SK-N-SH treated with all-trans-retinoic acid at 6 μM for 48 hours (cell line): Measurements from ENCODE around the gene DUSP2.

ENCODE experiments used
- ARNTL ChIP-seq: fragments of 450-650 bp; formaldehyde crosslinking; IDR thresholded peaks from 2 replicates; pipeline ENCODE4 v1.5.0; 2020; ENCODE audit warnings: low read depth, mild to moderate bottlenecking, moderate library complexity, borderline replicate concordance
- CREB5 ChIP-seq: fragments of 250-450 bp; sonication (Bioruptor Pico); IDR thresholded peaks from 2 replicates; pipeline ENCODE4 v1.5.1; 2020; ENCODE audit warnings: low read depth, mild to moderate bottlenecking, moderate library complexity
- CSDC2 ChIP-seq: fragments of 250-450 bp; sonication (Bioruptor Pico); IDR thresholded peaks from 2 replicates; pipeline ENCODE4 v1.5.0; 2020; ENCODE audit warnings: mild to moderate bottlenecking, moderate library complexity
- GLIS3 ChIP-seq: fragments of 250-450 bp; sonication (Bioruptor Pico); IDR thresholded peaks from 2 replicates; pipeline ENCODE4 v1.5.0; 2020; ENCODE audit warnings: mild to moderate bottlenecking, moderate library complexity
- TOX ChIP-seq: fragments of 250-450 bp; sonication (Bioruptor Pico); IDR thresholded peaks from 2 replicates; pipeline ENCODE4 v1.8.0; 2021; ENCODE audit warnings: mild to moderate bottlenecking, moderate library complexity, borderline replicate concordance
- ZFP3 ChIP-seq: fragments of 250-450 bp; sonication (Bioruptor Pico); IDR thresholded peaks from 2 replicates; pipeline ENCODE4 v1.5.0; 2020; ENCODE audit warnings: mild to moderate bottlenecking, moderate library complexity
- ZFP30 ChIP-seq: fragments of 450-650 bp; formaldehyde crosslinking; IDR thresholded peaks from 2 replicates; pipeline ENCODE4 v1.5.0; 2022; ENCODE audit warnings: mild to moderate bottlenecking, moderate library complexity
- TF ChIP-seq, protein P1 (sequence below): fragments of 250-450 bp; sonication (Bioruptor Pico); IDR thresholded peaks from 2 replicates; pipeline ENCODE4 v1.8.0; 2020; ENCODE audit warnings: mild to moderate bottlenecking, moderate library complexity, borderline replicate concordance
- TF ChIP-seq, protein P2 (sequence below): fragments of 250-450 bp; sonication (Bioruptor Pico); IDR thresholded peaks from 2 replicates; pipeline ENCODE4 v1.5.0; 2020; ENCODE audit warnings: mild to moderate bottlenecking, moderate library complexity

DNA sequence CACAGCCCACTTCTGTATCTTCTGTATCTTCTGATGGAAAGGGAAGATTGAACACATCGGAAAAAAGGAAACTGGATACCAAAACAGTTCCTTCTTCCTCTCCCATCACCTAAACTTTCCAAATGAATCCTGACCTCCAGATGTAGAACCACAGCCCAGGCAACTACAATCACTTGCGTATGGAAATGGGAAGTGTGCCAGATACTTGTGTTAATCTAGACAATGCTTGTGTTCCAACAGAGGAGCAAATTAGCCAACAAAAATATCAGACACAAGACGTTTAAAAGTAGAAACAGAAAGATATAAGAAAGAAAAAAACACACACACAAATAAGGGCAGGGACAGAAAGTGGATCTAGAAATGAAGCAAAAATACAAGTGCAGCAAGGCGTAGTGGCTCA is 31.4 kb upstream of the DUSP2 start:
- TF ChIP-seq ZFP3 (CRISPR knock-in tag) (no peak), ZFP30 (CRISPR knock-in tag) (no peak), CSDC2 (CRISPR knock-in tag) (no peak), ARNTL (CRISPR knock-in tag) (no peak), TOX (CRISPR knock-in tag) (no peak), CREB5 (no peak), GLIS3 (CRISPR knock-in tag) (no peak)
- TF ChIP-seq, protein P1, sequence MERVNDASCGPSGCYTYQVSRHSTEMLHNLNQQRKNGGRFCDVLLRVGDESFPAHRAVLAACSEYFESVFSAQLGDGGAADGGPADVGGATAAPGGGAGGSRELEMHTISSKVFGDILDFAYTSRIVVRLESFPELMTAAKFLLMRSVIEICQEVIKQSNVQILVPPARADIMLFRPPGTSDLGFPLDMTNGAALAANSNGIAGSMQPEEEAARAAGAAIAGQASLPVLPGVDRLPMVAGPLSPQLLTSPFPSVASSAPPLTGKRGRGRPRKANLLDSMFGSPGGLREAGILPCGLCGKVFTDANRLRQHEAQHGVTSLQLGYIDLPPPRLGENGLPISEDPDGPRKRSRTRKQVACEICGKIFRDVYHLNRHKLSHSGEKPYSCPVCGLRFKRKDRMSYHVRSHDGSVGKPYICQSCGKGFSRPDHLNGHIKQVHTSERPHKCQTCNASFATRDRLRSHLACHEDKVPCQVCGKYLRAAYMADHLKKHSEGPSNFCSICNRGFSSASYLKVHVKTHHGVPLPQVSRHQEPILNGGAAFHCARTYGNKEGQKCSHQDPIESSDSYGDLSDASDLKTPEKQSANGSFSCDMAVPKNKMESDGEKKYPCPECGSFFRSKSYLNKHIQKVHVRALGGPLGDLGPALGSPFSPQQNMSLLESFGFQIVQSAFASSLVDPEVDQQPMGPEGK (CRISPR knock-in tag) = no peak
- TF ChIP-seq, protein P2, sequence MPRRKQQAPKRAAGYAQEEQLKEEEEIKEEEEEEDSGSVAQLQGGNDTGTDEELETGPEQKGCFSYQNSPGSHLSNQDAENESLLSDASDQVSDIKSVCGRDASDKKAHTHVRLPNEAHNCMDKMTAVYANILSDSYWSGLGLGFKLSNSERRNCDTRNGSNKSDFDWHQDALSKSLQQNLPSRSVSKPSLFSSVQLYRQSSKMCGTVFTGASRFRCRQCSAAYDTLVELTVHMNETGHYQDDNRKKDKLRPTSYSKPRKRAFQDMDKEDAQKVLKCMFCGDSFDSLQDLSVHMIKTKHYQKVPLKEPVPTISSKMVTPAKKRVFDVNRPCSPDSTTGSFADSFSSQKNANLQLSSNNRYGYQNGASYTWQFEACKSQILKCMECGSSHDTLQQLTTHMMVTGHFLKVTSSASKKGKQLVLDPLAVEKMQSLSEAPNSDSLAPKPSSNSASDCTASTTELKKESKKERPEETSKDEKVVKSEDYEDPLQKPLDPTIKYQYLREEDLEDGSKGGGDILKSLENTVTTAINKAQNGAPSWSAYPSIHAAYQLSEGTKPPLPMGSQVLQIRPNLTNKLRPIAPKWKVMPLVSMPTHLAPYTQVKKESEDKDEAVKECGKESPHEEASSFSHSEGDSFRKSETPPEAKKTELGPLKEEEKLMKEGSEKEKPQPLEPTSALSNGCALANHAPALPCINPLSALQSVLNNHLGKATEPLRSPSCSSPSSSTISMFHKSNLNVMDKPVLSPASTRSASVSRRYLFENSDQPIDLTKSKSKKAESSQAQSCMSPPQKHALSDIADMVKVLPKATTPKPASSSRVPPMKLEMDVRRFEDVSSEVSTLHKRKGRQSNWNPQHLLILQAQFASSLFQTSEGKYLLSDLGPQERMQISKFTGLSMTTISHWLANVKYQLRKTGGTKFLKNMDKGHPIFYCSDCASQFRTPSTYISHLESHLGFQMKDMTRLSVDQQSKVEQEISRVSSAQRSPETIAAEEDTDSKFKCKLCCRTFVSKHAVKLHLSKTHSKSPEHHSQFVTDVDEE (CRISPR knock-in tag) = no peak
